Osteoblast (primary cell): Measurements from ENCODE around the gene SLC7A6OS. TPM values are rescaled to one million over a fixed set of nuclear protein-coding genes. Genes with fewer than 3 reads are reported as not detected.

ENCODE experiments used
- DNase-seq: peaks from one replicate; pipeline ENCODE4 v3.0.0; 2011; ENCODE audit warnings: low spot score, mixed read lengths; ENCODE audit not compliant: insufficient read length; ENCODE audit errors: missing footprints
- H2AFZ ChIP-seq: 2 replicates; pipeline ENCODE4 v1.6.0; 2011; ENCODE audit warnings: mild to moderate bottlenecking, low read length
- H3K27ac ChIP-seq: 2 replicates; pipeline ENCODE4 v1.5.1; 2011; ENCODE audit warnings: mild to moderate bottlenecking, low read depth, low read length, moderate library complexity
- H3K27me3 ChIP-seq: 2 replicates; pipeline ENCODE4 v1.6.0; 2012; ENCODE audit warnings: mild to moderate bottlenecking, control low read depth, inconsistent platforms, low read length, moderate library complexity; ENCODE audit not compliant: insufficient read depth
- H3K36me3 ChIP-seq: 2 replicates; pipeline ENCODE4 v1.5.1; 2011; ENCODE audit warnings: mild to moderate bottlenecking, low read length, control low read depth, moderate library complexity; ENCODE audit not compliant: insufficient read depth
- H3K4me1 ChIP-seq: 2 replicates; pipeline ENCODE4 v1.5.1; 2011; ENCODE audit warnings: mild to moderate bottlenecking, low read length, control low read depth, moderate library complexity; ENCODE audit not compliant: insufficient read depth
- H3K4me2 ChIP-seq: 2 replicates; pipeline ENCODE4 v1.6.0; 2011; ENCODE audit warnings: mild to moderate bottlenecking, low read length; ENCODE audit not compliant: insufficient read depth
- H3K4me3 ChIP-seq: fragments of 200-600 bp; sonication (generic); 3 replicates; pipeline ENCODE4 v1.5.1; 2012; ENCODE audit warnings: mild to moderate bottlenecking, low read length, inconsistent platforms; ENCODE audit not compliant: insufficient read depth
- H3K79me2 ChIP-seq: 2 replicates; pipeline ENCODE4 v1.6.0; 2012; ENCODE audit warnings: mild to moderate bottlenecking, low read length, control low read depth, inconsistent platforms; ENCODE audit not compliant: insufficient read depth
- H3K9me3 ChIP-seq: 2 replicates; pipeline ENCODE4 v1.5.1; 2011; ENCODE audit warnings: low read depth, low read length, control low read depth
- H4K20me1 ChIP-seq: 2 replicates; pipeline ENCODE4 v1.6.0; 2012; ENCODE audit warnings: mild to moderate bottlenecking, low read length, control low read depth; ENCODE audit not compliant: insufficient read depth
- CTCF ChIP-seq: IDR thresholded peaks from 2 replicates; pipeline ENCODE4 v1.5.1; 2011; ENCODE audit warnings: mild to moderate bottlenecking, low read depth, low read length, moderate library complexity; ENCODE audit errors: extremely low read depth
- total RNA-seq: library from RNA; depleted of rRNA; stranded (reverse); fragments of >200 nt; gene quantifications from 2 replicates; pipeline ENCODE4 v1.2.3, GENCODE V29; 2012

Gene SLC7A6OS
- total RNA-seq, 1 donor: 12.3 TPM

- DNase-seq: no peak
- Histone ChIP-seq H4K20me1 (no peaks in the 10 kb centered on the region), H3K9me3 (no peaks in the 10 kb centered on the region), H3K4me1 (peaks cover 15% of the 10 kb centered on the region), H3K4me2 (no peak overlapping the region), H3K4me3 (no peak overlapping the region), H3K27ac (no peak overlapping the region), H3K79me2 (peaks cover 53% of the 10 kb centered on the region), H3K36me3 (peaks cover 15% of the 10 kb centered on the region), H3K27me3 (no peaks in the 10 kb centered on the region), H2AFZ (no peak overlapping the region)
- TF ChIP-seq CTCF: no peak
Observed at GRCh38 chr16:68313116-68313515, 2.4 kb upstream of the SLC7A6OS start.

- Histone ChIP-seq H3K9me3 (no peaks in the 10 kb centered on the region), H3K4me2 (peak overlapping the region; percentile 87), H3K36me3 (peaks cover 23% of the 10 kb centered on the region), H3K27me3 (no peaks in the 10 kb centered on the region), H3K4me1 (peaks cover 15% of the 10 kb centered on the region), H4K20me1 (peaks cover 3% of the 10 kb centered on the region), H3K27ac (peak overlapping the region; percentile 82), H3K79me2 (peaks cover 73% of the 10 kb centered on the region), H3K4me3 (peak overlapping the region; percentile 95), H2AFZ (peak overlapping the region; percentile 94)
- TF ChIP-seq CTCF: no peak
- DNase-seq: peak; percentile 87
Observed at GRCh38 chr16:68310437-68310773, 341 bp downstream of the SLC7A6OS start.

- Histone ChIP-seq H3K4me3 (peak overlapping the region; percentile 95), H3K36me3 (peaks cover 30% of the 10 kb centered on the region), H3K27me3 (no peaks in the 10 kb centered on the region), H3K4me1 (peaks cover 15% of the 10 kb centered on the region), H2AFZ (no peak overlapping the region), H3K4me2 (peak overlapping the region; percentile 87), H3K27ac (peak overlapping the region; percentile 82), H3K79me2 (peaks cover 79% of the 10 kb centered on the region), H4K20me1 (peaks cover 4% of the 10 kb centered on the region), H3K9me3 (no peaks in the 10 kb centered on the region)
- no peak for DNase-seq
- no peak for TF ChIP-seq CTCF
Observed at GRCh38 chr16:68309799-68310198, 947 bp downstream of the SLC7A6OS start.

- no peak for DNase-seq
- peaks cover 10% of the 10 kb centered on the region for H4K20me1 ChIP-seq
- no peak for TF ChIP-seq CTCF
- H3K79me2 ChIP-seq: peaks cover 65% of the 10 kb centered on the region
- H3K36me3 ChIP-seq: peaks cover 45% of the 10 kb centered on the region
- no peaks in the 10 kb centered on the region for H3K9me3 ChIP-seq
- peaks cover 12% of the 10 kb centered on the region for H3K4me1 ChIP-seq
- H3K27me3 ChIP-seq: no peaks in the 10 kb centered on the region
- H3K27ac ChIP-seq: no peak overlapping the region
- H3K4me3 ChIP-seq: no peak overlapping the region
- no peak overlapping the region for H2AFZ ChIP-seq
- no peak overlapping the region for H3K4me2 ChIP-seq
Observed at GRCh38 chr16:68306633-68307032, 4.1 kb downstream of the SLC7A6OS start.
